GM19467 (cell line): ENCODE results near the gene DCTN1.
"Not testable (repeated sequence)": the region's sequence is repeated elsewhere in the genome, so short reads cannot be mapped to it uniquely, and the experiment has no call there.

Experiments used
- ATAC-seq: cut with Tn5 transposase; IDR thresholded peaks from one replicate; pipeline ENCODE4 v1.9.1; 2021; ENCODE audit warnings: mild to moderate bottlenecking, moderate library complexity; ENCODE audit not compliant: unreplicated experiment

The DCTN1 gene

GRCh38 chr2:74379851-74380789, at the start of gene DCTN1:
Gene DCTN1 (minus strand): TSS chr2:74380311. CDS start chr2:74380037, 274 bp downstream.
- no peak for ATAC-seq

GRCh38 chr2:74428675-74429074, 48.6 kb upstream of the DCTN1 start:
- no peak for ATAC-seq

GRCh38 chr2:74427551-74427950, 47.4 kb upstream of the DCTN1 start:
- ATAC-seq, result no peak

- ATAC-seq, result no peak
Observed at GRCh38 chr2:74426181-74426758, 46.2 kb upstream of the DCTN1 start.

GRCh38 chr2:74425523-74425922, 45.4 kb upstream of the DCTN1 start:
- no peak for ATAC-seq

GRCh38 chr2:74424995-74425406, 44.9 kb upstream of the DCTN1 start:
- ATAC-seq, result no peak

- no peak for ATAC-seq
Observed at GRCh38 chr2:74424139-74424992, 44.3 kb upstream of the DCTN1 start.

GRCh38 chr2:74423231-74424095, 43.4 kb upstream of the DCTN1 start:
- no peak for ATAC-seq

GRCh38 chr2:74421221-74421870, 41.2 kb upstream of the DCTN1 start, which contains the start of the genes C2orf81 and WDR54:
Gene C2orf81 (minus strand): TSS chr2:74421619. CDS start chr2:74421560, 59 bp downstream.
Gene WDR54 (plus strand): TSS chr2:74421730. CDS start chr2:74422154, 424 bp downstream.
- peak; percentile 90 for ATAC-seq

- ATAC-seq, result not testable (repeated sequence)
Observed at GRCh38 chr2:74420443-74421103, 40.5 kb upstream of the DCTN1 start.

GRCh38 chr2:74420006-74420405, 39.9 kb upstream of the DCTN1 start:
- no peak for ATAC-seq

- no peak for ATAC-seq
Observed at GRCh38 chr2:74419345-74419744, 39.2 kb upstream of the DCTN1 start.

GRCh38 chr2:74418312-74418711, 38.2 kb upstream of the DCTN1 start:
- no peak for ATAC-seq

GRCh38 chr2:74417763-74418162, 37.7 kb upstream of the DCTN1 start:
- ATAC-seq, result no peak

- ATAC-seq, result no peak
Observed at GRCh38 chr2:74417197-74417596, 37.1 kb upstream of the DCTN1 start.

- ATAC-seq, result no peak
Observed at GRCh38 chr2:74416778-74417177, 36.7 kb upstream of the DCTN1 start.

GRCh38 chr2:74415762-74416395, 35.8 kb upstream of the DCTN1 start:
- no peak for ATAC-seq

GRCh38 chr2:74414881-74415761, 35.0 kb upstream of the DCTN1 start:
- ATAC-seq, result peak; percentile 41
